AG09319 (cell line): ENCODE measurements around the gene TAPT1.

Source experiments
- DNase-seq: peaks from one replicate; pipeline ENCODE4 v3.0.0-alpha.2; 2010; ENCODE audit warnings: low read depth; ENCODE audit errors: extremely low read depth
- TF ChIP-seq, protein P1 (sequence below): IDR thresholded peaks from 2 replicates; pipeline ENCODE4 v1.5.1; 2011; ENCODE audit warnings: low read depth, mild to moderate bottlenecking, inconsistent platforms, low read length, moderate library complexity

TAPT1 gene

GRCh38 chr4:16120720-16121119, 105.6 kb downstream of the TAPT1 start:
- TF ChIP-seq, protein P1, sequence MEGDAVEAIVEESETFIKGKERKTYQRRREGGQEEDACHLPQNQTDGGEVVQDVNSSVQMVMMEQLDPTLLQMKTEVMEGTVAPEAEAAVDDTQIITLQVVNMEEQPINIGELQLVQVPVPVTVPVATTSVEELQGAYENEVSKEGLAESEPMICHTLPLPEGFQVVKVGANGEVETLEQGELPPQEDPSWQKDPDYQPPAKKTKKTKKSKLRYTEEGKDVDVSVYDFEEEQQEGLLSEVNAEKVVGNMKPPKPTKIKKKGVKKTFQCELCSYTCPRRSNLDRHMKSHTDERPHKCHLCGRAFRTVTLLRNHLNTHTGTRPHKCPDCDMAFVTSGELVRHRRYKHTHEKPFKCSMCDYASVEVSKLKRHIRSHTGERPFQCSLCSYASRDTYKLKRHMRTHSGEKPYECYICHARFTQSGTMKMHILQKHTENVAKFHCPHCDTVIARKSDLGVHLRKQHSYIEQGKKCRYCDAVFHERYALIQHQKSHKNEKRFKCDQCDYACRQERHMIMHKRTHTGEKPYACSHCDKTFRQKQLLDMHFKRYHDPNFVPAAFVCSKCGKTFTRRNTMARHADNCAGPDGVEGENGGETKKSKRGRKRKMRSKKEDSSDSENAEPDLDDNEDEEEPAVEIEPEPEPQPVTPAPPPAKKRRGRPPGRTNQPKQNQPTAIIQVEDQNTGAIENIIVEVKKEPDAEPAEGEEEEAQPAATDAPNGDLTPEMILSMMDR, result no peak
- no peak for DNase-seq

DNA sequence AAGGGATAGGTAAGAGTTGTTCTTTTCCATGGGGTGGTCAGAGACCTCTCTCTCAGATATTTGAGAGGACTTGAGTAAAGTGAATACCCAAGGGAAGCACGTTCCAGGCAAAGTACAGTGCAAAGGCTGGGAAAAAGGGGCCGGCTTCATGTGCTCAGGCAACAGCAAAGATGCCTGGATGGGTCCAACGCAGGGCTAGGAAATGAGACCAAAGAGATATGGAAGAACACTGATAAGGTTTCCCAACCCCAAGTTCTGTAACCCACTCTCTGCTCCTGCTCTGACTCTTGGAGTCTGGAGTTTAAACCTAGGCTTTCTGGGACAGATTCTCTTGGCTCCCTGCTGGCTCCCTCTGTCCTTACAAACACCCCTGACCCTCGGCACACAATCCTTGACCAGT, 106.3 kb downstream of the TAPT1 start:
- TF ChIP-seq, protein P1, result no peak
- DNase-seq, result no peak

DNA sequence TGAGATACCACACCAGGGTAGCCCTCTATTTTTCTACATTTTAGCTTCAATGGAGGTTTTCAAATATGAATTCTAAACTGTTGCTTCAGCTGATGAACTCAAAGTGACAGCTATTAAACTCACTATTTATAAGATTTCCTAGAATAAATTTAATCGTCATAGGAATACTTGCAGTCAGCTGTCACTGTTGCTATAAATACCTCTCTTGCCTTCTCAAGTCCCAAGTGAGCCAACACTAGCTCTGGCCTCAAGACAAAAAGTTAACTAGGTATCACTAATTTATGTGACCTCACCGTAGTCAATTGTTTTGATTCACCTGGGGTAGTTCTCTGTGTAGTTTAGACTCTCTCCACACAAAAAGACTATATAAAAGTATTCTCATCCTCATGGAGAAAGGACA, 108.2 kb downstream of the TAPT1 start:
- TF ChIP-seq, protein P1, result no peak
- DNase-seq, result no peak

DNA sequence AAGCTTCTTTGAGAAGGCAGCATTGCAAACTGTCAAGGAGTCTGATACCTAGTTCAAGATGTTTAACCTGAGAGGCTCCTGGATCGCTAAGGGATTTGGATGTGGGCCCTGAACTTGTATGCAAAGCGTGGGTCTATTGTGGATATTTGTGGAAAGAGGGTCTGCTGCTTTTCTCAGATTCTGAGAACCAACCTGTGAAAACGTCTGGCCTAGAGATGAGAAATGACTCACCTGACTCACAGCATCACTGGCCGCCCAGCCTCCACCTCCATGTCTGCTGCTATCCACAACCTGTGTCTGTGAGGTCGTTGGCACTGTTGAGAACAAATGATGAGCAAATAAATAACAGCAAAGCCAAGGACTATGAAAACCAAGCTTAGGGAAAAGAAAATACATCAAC, 109.1 kb downstream of the TAPT1 start:
- DNase-seq, result no peak
- TF ChIP-seq, protein P1, result no peak

DNA sequence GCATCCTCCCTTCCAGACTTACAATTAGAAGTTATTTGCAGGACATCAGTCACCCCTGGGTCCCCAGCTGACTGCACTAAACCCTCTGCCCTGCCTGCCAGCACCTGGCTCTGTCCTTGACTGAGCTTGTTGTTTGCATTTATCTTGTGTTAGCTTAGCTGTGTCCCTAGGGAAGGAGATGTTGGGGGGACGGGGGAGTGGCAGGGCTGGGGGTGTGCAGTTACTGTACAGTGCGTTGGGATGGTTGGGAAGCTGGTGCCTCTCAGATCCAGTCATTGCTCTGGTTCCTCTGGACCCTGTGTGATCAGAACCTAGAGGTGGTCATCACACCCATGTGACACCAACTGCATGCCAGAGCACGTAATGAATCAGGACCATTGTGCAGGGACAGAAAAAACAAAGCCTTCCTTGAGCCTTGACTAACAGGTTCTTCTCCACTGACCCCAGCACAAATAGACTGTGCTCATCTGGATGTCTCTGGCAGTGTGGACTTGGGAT, 109.7 kb downstream of the TAPT1 start:
- TF ChIP-seq, protein P1, result no peak
- no peak for DNase-seq

DNA sequence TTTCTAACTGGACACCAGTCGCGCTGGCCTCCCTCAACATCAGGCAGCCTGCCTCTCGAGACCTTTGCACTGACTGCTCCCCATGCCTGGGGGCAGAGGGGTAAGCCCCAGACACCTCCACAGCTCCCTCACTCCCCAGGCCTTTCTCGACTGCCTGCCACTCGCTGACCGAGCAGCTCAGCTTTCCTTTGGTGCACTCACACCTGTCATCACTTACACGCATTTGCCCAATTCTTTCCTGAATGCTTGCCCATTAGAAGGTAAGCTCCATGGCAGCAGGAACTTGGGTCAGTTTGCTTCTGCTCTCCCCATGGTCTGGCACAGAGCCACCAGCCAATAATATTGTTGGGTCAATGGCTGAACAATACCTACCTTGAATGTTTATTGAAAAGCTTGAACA, 110.3 kb downstream of the TAPT1 start:
- TF ChIP-seq, protein P1, result no peak
- no peak for DNase-seq

- DNase-seq, result no peak
- TF ChIP-seq, protein P1, result no peak
Measured at GRCh38 chr4:16114546-16114945, 111.7 kb downstream of the TAPT1 start.
